Lower leg skin (tissue), 4 donors: ENCODE results near the gene RAD18. TPM values are rescaled to one million over a fixed set of nuclear protein-coding genes. Genes with fewer than 3 reads are reported as not detected.

ENCODE experiments used
- DNase-seq, 2 donors: peaks; one replicate each; pipeline ENCODE4 v3.0.0-alpha.2; 2019; ENCODE audit warnings: low spot score in 2 of 2
- H3K4me3 ChIP-seq: fragments of 200-600 bp; sonication (generic); 2 replicates; pipeline ENCODE4 v1.5.1; 2017; ENCODE audit warnings: mild to moderate bottlenecking, low read depth; ENCODE audit not compliant: poor library complexity, severe bottlenecking
- POLR2A ChIP-seq, 2 donors: fragments of 450-650 bp; IDR thresholded peaks; one replicate each; pipeline ENCODE4 v1.6.1; 2016 to 2017; ENCODE audit warnings: antibody characterized with exemption in 2 of 2, mild to moderate bottlenecking in 1 of 2, moderate library complexity in 1 of 2
- WGBS, 2 donors: methylation state at CpG; one replicate each; pipeline ENCODE4 v1.1.5; 2018; 5-methylcytosine and 5-hydroxymethylcytosine counted together
- intact Hi-C: fragments of 100-400 bp; cut with DNase I; formaldehyde crosslinking; loops from one replicate; pipeline ENCODE4 v1.15.0; 2023; ENCODE audit warnings: low total_unique reads
- total RNA-seq, 4 donors: library from RNA; depleted of rRNA; stranded (reverse); fragments of >200 nt; gene quantifications; one replicate each; pipeline ENCODE4 v1.1.0, GENCODE V29; 2016
- TF ChIP-seq, protein P1 (sequence below), 3 donors: fragments of 450-650 bp; IDR thresholded peaks; one replicate each; pipeline ENCODE4 v1.5.1; 2016; ENCODE audit warnings: antibody characterized with exemption in 3 of 3, mild to moderate bottlenecking in 3 of 3, moderate library complexity in 2 of 3

Gene RAD18
- total RNA-seq, 4 donors from 2014 or later = 6.5 to 14.7 (median 9.2) TPM

DNA sequence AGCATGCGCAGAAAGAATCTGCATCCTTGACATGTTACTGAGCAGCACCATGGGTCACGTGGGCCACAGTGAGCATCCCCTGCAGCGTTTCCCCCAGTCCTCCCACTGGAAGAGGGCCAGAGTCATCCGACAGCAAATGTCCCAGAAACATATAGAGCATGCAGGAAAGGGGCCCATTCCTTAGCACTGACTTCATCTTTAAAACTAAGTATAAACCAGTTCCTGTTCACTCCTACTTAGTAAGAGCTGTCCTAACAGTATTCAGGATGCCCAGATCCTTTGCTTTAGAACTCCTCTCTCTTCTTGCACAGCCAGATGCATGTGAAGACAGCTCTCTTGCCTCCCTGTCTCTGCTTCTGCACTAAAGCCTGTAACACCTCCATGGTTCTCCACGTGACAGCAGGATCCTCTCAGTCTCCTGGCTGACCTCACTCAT is 114.6 kb downstream of the RAD18 start:
- TF ChIP-seq POLR2A (IDR thresholded peaks at IDR 0.05) = no peak
- TF ChIP-seq, protein P1, sequence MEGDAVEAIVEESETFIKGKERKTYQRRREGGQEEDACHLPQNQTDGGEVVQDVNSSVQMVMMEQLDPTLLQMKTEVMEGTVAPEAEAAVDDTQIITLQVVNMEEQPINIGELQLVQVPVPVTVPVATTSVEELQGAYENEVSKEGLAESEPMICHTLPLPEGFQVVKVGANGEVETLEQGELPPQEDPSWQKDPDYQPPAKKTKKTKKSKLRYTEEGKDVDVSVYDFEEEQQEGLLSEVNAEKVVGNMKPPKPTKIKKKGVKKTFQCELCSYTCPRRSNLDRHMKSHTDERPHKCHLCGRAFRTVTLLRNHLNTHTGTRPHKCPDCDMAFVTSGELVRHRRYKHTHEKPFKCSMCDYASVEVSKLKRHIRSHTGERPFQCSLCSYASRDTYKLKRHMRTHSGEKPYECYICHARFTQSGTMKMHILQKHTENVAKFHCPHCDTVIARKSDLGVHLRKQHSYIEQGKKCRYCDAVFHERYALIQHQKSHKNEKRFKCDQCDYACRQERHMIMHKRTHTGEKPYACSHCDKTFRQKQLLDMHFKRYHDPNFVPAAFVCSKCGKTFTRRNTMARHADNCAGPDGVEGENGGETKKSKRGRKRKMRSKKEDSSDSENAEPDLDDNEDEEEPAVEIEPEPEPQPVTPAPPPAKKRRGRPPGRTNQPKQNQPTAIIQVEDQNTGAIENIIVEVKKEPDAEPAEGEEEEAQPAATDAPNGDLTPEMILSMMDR (IDR thresholded peaks at IDR 0.05) = no peak
- intact Hi-C loops = no loop called here
- 43 to 54% methylated on average over 5 of the region's 5 CpGs for WGBS, 2 donors
- H3K4me3 ChIP-seq = no peak overlapping the region
- no peak for DNase-seq

DNA sequence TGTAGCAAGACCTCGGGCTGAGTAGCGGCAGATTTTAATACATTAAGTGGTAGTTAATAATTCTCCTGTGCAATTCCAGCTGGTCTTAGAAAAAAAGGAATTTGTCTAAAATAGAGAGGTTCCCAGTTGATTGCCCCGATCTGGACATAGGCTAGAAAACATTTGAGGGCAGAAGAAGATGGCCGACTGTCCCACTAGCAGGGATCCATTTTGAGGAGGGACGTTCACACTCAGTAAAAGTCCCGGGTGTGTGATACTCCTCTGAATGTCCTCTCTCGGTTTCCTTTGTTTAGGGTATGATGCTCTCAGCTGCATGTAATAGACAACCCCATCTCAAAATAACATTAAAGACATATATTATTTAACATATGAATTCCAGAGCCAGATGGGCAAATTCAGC is 116.0 kb downstream of the RAD18 start:
- DNase-seq = no peak
- 91 to 95% methylated on average over 7 of the region's 7 CpGs for WGBS, 2 donors
- H3K4me3 ChIP-seq = no peak overlapping the region
- TF ChIP-seq POLR2A (IDR thresholded peaks at IDR 0.05) = no peak
- TF ChIP-seq, protein P1 (IDR thresholded peaks at IDR 0.05) = no peak
- intact Hi-C loops = no loop called here

DNA sequence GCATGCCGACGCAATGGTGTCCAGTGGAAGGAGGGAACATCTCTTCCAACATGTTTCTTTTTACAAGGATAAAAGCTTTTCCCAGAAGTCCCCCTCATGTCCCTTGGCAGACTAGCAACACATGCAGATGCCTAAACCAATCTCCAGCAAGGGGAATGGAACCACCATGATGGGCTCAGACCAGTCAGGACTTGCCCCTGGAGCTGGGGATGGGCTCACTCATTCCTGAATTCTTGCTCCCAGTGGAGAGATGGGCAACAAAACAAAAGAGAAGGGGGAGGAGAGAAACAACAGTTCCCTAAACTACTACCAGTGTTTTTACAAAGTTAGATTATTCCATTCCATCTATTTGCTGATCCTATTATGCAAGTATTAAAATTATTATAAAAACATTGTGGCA is 117.1 kb downstream of the RAD18 start:
- intact Hi-C loops = no loop called here
- 72 to 74% methylated on average over 2 of the region's 2 CpGs for WGBS, 2 donors
- H3K4me3 ChIP-seq = no peak overlapping the region
- no peak for DNase-seq
- TF ChIP-seq, protein P1 (IDR thresholded peaks at IDR 0.05) = no peak
- TF ChIP-seq POLR2A (IDR thresholded peaks at IDR 0.05) = no peak

DNA sequence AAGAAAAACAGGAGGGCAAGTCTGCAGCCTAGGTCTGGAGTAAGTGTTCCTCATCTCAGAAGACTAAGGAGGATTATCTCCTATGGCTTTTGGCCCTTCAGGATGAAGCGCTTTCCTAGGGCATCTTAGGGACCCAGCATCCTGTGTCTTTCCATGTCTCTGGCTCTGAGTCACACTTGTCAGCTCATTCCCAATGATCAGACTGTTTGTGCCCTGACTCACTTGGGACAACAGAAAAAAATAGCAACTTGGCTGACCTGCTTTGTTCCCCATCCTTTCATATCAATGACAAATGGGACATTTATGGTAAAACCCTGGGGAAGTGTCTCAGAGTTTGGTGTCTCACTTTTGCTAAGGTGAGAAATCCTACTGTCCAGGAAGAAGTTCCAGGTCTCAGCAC is 117.6 kb downstream of the RAD18 start:
- TF ChIP-seq POLR2A (IDR thresholded peaks at IDR 0.05) = no peak
- TF ChIP-seq, protein P1 (IDR thresholded peaks at IDR 0.05) = no peak
- intact Hi-C loops = no loop called here
- DNase-seq = no peak
- H3K4me3 ChIP-seq = no peak overlapping the region
- 96 to 100% methylated on average over 1 of the region's 1 CpG for WGBS, 2 donors

DNA sequence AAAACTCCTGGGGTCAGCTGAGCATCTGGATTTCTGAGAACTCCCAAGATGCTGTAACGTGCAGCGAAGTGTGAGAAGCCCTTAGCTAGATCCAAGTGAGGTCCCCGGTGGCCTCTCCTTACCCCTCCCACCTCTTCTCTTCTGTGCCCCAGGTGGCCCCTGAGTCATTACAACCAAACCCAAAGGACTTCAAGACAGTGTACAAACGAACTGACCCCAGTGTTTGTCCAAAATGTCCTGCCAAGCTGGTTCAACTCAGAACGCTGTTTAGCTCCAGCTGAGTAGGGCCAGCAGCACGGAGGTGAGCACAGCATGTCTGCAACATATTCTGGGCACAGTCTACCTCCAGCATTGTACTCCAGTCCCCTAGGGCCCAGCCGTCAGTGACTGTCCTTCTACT is 119.9 kb downstream of the RAD18 start:
- 93 to 94% methylated on average over 7 of the region's 7 CpGs for WGBS, 2 donors
- intact Hi-C loops = no loop called here
- TF ChIP-seq POLR2A (IDR thresholded peaks at IDR 0.05) = no peak
- TF ChIP-seq, protein P1 (IDR thresholded peaks at IDR 0.05) = no peak
- H3K4me3 ChIP-seq = no peak overlapping the region
- DNase-seq = no peak

DNA sequence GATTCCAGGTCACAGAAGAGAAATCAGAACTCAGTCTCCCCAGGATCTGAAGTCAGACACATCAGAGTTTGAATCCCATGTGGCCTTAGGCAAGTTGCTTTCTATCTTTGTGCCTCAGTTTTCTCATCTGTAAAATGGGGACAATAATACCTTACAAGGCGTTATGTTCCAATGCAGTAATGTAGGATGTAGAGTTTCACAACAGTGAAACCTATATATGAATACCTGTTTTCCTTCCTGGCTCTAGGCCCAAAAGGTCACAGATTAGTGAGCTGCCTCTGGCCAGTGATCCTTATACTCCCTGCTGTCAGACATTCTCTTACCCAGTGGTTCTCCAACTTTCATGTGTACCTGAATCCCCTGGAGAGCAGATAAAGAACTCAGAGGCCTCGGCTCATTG is 121.0 kb downstream of the RAD18 start:
- TF ChIP-seq POLR2A (IDR thresholded peaks at IDR 0.05) = no peak
- TF ChIP-seq, protein P1 (IDR thresholded peaks at IDR 0.05) = no peak
- 61 to 96% methylated on average over 2 of the region's 2 CpGs for WGBS, 2 donors
- no peak for DNase-seq
- H3K4me3 ChIP-seq = no peak overlapping the region
- intact Hi-C loops = no loop called here
